HEK293 (cell line): ENCODE measurements around the gene ACOT7.
A peak's percentile ranks its signal among the peaks of the same experiment; 100 is the strongest.

Source experiments
- CTCF ChIA-PET: fragments of 350-600 bp; formaldehyde crosslinking; extraction: SDS; loops from one replicate; lab custom pipeline; 2021; ENCODE audit warnings: antibody characterized with exemption; lab: Yijun Ruan, JAX
- POLR2A ChIA-PET: fragments of 300-600 bp; formaldehyde crosslinking; extraction: SDS; loops from one replicate; lab custom pipeline; 2020; ENCODE audit warnings: antibody characterized with exemption, inconsistent platforms; lab: Yijun Ruan, JAX
- H3K27ac ChIP-seq: fragments of 200-500 bp; sonication (Bioruptor generic); 2 replicates; pipeline ENCODE4 v1.5.1; 2014; ENCODE audit warnings: low read depth, low read length, control low read depth, inconsistent platforms; ENCODE audit errors: extremely low read depth
- H3K36me3 ChIP-seq, 2 experiments: fragments of 200-500 bp in 1 of 2; sonication (Bioruptor generic) in 1 of 2; 1 replicate in 1 of 2; 2 replicates in 1 of 2; pipeline ENCODE4 v1.5.1; 2014 to 2017; ENCODE audit warnings: inconsistent platforms in 2 of 2, low read length in 2 of 2; ENCODE audit not compliant: control insufficient read depth in 2 of 2, insufficient read depth in 1 of 2
- H3K4me1 ChIP-seq: fragments of 200-500 bp; sonication (Bioruptor generic); 2 replicates; pipeline ENCODE4 v1.5.1; 2014; ENCODE audit warnings: mild to moderate bottlenecking, low read length, inconsistent platforms; ENCODE audit not compliant: control insufficient read depth, insufficient read depth
- H3K4me3 ChIP-seq: 2 replicates; pipeline ENCODE4 v1.5.1; 2011; ENCODE audit warnings: low read depth, mild to moderate bottlenecking, control low read depth, low read length, moderate library complexity
- H3K9me3 ChIP-seq: fragments of 200-500 bp; sonication (Bioruptor generic); 2 replicates; pipeline ENCODE4 v1.5.1; 2014; ENCODE audit warnings: low read depth, low read length, inconsistent platforms; ENCODE audit not compliant: control insufficient read depth, insufficient read depth
- EGR2 ChIP-seq: fragments of 450-650 bp; formaldehyde crosslinking; IDR thresholded peaks from 2 replicates; pipeline ENCODE4 v1.5.1; 2016; ENCODE audit warnings: low read depth, missing biosample characterization, missing genetic modification characterization
- GLIS1 ChIP-seq: fragments of 450-650 bp; formaldehyde crosslinking; IDR thresholded peaks from 2 replicates; pipeline ENCODE4 v1.5.1; 2016; ENCODE audit warnings: missing biosample characterization, missing genetic modification characterization
- KLF1 ChIP-seq: fragments of 450-650 bp; formaldehyde crosslinking; IDR thresholded peaks from 2 replicates; pipeline ENCODE4 v1.5.1; 2016; ENCODE audit warnings: missing biosample characterization, missing genetic modification characterization
- OSR2 ChIP-seq: fragments of 450-650 bp; formaldehyde crosslinking; IDR thresholded peaks from 2 replicates; pipeline ENCODE4 v1.5.1; 2016; ENCODE audit warnings: missing biosample characterization, missing genetic modification characterization
- SP2 ChIP-seq: fragments of 450-650 bp; formaldehyde crosslinking; IDR thresholded peaks from 2 replicates; pipeline ENCODE4 v1.5.1; 2016; ENCODE audit warnings: missing biosample characterization, missing genetic modification characterization
- SP3 ChIP-seq: fragments of 450-650 bp; formaldehyde crosslinking; IDR thresholded peaks from 2 replicates; pipeline ENCODE4 v1.5.1; 2016; ENCODE audit warnings: missing biosample characterization, missing genetic modification characterization
- WT1 ChIP-seq: fragments of 450-650 bp; formaldehyde crosslinking; IDR thresholded peaks from 2 replicates; pipeline ENCODE4 v1.5.1; 2016; ENCODE audit warnings: missing biosample characterization, missing genetic modification characterization
- ZBTB20 ChIP-seq: fragments of 450-650 bp; formaldehyde crosslinking; IDR thresholded peaks from 2 replicates; pipeline ENCODE4 v1.5.1; 2016; ENCODE audit warnings: missing biosample characterization, missing genetic modification characterization
- ZFP37 ChIP-seq: fragments of 450-650 bp; formaldehyde crosslinking; IDR thresholded peaks from 2 replicates; pipeline ENCODE4 v1.5.1; 2016; ENCODE audit warnings: missing biosample characterization, missing genetic modification characterization
- ZFP69B ChIP-seq: fragments of 450-650 bp; formaldehyde crosslinking; IDR thresholded peaks from 2 replicates; pipeline ENCODE4 v1.5.1; 2016; ENCODE audit warnings: missing biosample characterization, missing genetic modification characterization
- ZIC2 ChIP-seq: fragments of 450-650 bp; formaldehyde crosslinking; IDR thresholded peaks from 2 replicates; pipeline ENCODE4 v1.5.1; 2016; ENCODE audit warnings: missing biosample characterization, missing genetic modification characterization
- ZNF157 ChIP-seq: fragments of 450-650 bp; formaldehyde crosslinking; IDR thresholded peaks from 2 replicates; pipeline ENCODE4 v1.5.1; 2016; ENCODE audit warnings: missing biosample characterization, missing genetic modification characterization
- ZNF239 ChIP-seq: fragments of 450-650 bp; formaldehyde crosslinking; IDR thresholded peaks from 2 replicates; pipeline ENCODE4 v1.5.1; 2016; ENCODE audit warnings: missing biosample characterization, missing genetic modification characterization
- ZNF302 ChIP-seq: fragments of 450-650 bp; formaldehyde crosslinking; IDR thresholded peaks from 2 replicates; pipeline ENCODE4 v1.5.1; 2016; ENCODE audit warnings: missing biosample characterization, missing genetic modification characterization, low read depth
- ZNF335 ChIP-seq: fragments of 450-650 bp; formaldehyde crosslinking; conservative IDR thresholded peaks from 2 replicates; pipeline ENCODE4 v1.5.1; 2016; ENCODE audit warnings: missing biosample characterization, missing genetic modification characterization
- ZNF692 ChIP-seq: fragments of 450-650 bp; formaldehyde crosslinking; IDR thresholded peaks from 2 replicates; pipeline ENCODE4 v1.5.1; 2016; ENCODE audit warnings: missing biosample characterization, missing genetic modification characterization
- ZNF704 ChIP-seq: fragments of 450-650 bp; formaldehyde crosslinking; IDR thresholded peaks from 2 replicates; pipeline ENCODE4 v1.5.1; 2016; ENCODE audit warnings: missing biosample characterization, missing genetic modification characterization
- TF ChIP-seq, protein P1 (sequence below): fragments of 450-650 bp; formaldehyde crosslinking; IDR thresholded peaks from 2 replicates; pipeline ENCODE4 v1.5.1; 2016; ENCODE audit warnings: missing biosample characterization, missing genetic modification characterization

The ACOT7 gene

DNA sequence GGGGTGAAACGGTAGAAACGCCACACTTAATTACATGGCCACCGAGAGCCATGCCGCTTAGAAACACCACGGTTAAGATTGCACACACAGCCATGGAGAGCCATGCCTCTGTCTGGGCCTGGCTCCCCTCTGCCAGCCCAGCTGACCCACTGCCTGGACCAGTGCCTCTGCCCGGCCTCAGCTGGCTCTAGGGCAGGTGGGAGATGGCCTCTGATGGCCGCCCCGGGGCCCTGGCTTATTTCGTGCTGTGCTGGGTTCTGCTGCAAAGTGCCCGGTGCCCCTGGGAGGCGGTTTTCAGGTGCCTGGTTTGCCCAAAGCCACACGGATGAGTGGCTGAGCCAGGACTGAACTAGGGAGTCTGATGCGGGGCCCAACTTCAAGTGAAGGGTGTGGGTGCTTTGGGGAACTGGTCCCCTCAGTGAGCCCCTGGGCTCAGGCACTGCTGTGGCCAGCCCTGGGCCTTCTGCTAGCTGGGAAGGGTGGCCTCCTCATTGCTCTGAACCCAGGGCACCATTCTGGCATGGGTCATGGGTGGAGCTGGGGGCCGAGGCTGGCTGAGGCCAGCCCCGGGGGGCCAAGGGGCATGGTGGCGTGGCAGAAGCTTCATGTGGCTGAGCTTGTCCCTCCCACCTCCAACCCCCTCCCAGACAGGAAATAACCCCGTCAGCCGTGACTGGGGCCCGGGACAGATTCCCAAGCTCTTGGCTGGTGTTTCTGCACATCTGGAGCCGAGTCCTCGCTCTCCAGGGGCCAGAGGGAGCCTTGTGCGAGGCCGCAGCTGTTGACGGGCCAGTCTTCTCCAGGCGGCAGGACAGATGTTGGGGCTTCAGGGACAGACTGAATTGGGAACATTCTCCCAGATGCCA lies 130.8 kb downstream of the ACOT7 start (continued):
- peak; percentile 99 for TF ChIP-seq ZNF335 (tag by site-specific recombination)

DNA sequence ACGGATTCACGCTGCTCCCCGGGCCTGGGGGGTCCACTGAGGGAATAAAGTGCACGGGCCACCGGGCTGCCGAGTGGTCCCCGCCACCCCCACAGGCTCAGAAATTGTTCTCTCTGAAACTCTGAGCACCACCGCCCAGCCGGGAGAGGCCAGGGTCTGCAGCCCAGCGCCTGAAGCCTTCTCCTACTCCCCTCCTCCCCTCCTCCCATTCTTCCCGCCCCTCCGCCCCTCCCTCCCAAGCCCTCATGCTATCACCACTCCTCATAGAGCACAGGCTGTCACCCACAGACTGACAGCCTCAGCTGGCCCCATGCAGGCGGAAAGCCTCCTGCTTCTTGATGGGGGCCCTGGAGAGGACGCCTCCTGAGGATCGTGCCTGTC lies 132.0 kb downstream of the ACOT7 start:
- no peak overlapping the region for H3K27ac ChIP-seq
- no peak overlapping the region for H3K4me3 ChIP-seq
- H3K36me3 ChIP-seq: peaks cover 0 to 14% of the 10 kb centered on the region in 2 experiments; a peak in 1 of 3 replicates
- ChIA-PET CTCF (interaction anchor here (0.6 to 1.2 kb wide), 2 partner anchors 15 to 75 kb away, joined by 3 to 6 read pairs; no protein-coding TSS in a partner anchor), POLR2A (no interaction called here)
- 0 out of 2 replicates have a peak, but pooled peaks cover 2% of the 10 kb centered on the region for H3K4me1 ChIP-seq
- H3K9me3 ChIP-seq: no peaks in the 10 kb centered on the region
- no peak for TF ChIP-seq ZNF704
- no peak for TF ChIP-seq OSR2 (tag by site-specific recombination)
- TF ChIP-seq ZNF239: no peak
- TF ChIP-seq EGR2 (tag by site-specific recombination): peak; percentile 25; the same call in 1 of the 2 replicates
- no peak for TF ChIP-seq ZFP37 (tag by site-specific recombination)
- TF ChIP-seq, protein P1, sequence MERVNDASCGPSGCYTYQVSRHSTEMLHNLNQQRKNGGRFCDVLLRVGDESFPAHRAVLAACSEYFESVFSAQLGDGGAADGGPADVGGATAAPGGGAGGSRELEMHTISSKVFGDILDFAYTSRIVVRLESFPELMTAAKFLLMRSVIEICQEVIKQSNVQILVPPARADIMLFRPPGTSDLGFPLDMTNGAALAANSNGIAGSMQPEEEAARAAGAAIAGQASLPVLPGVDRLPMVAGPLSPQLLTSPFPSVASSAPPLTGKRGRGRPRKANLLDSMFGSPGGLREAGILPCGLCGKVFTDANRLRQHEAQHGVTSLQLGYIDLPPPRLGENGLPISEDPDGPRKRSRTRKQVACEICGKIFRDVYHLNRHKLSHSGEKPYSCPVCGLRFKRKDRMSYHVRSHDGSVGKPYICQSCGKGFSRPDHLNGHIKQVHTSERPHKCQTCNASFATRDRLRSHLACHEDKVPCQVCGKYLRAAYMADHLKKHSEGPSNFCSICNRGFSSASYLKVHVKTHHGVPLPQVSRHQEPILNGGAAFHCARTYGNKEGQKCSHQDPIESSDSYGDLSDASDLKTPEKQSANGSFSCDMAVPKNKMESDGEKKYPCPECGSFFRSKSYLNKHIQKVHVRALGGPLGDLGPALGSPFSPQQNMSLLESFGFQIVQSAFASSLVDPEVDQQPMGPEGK (tag by site-specific recombination): peak; percentile 52; the same call in 1 of the 2 replicates
- TF ChIP-seq ZIC2: peak; percentile 50; the same call in 1 of the 2 replicates
- TF ChIP-seq GLIS1 (tag by site-specific recombination): peak; percentile 71
- peak; percentile 54 for TF ChIP-seq SP3 (tag by site-specific recombination)
- TF ChIP-seq ZBTB20 (tag by site-specific recombination): peak; percentile 3; the same call in 1 of the 2 replicates
- TF ChIP-seq ZNF302 (tag by site-specific recombination): no peak
- TF ChIP-seq ZNF335 (tag by site-specific recombination): no peak
- TF ChIP-seq SP2: peak; percentile 54
- TF ChIP-seq ZNF692 (tag by site-specific recombination): 0 out of 2 replicates have a peak, but pooled peaks have one; percentile 7
- TF ChIP-seq ZNF157 (tag by site-specific recombination): no peak
- no peak for TF ChIP-seq ZFP69B (tag by site-specific recombination)
- TF ChIP-seq WT1 (tag by site-specific recombination): peak; percentile 49; the same call in 1 of the 2 replicates
- peak; percentile 61; the same call in 1 of the 2 replicates for TF ChIP-seq KLF1 (tag by site-specific recombination)
